Activated CD4-positive, alpha-beta T cell treated with anti-CD3 and anti-CD28 coated beads, Interleukin-2, amount 50 U/mL, for 4 hours (primary cell): ENCODE results near the gene MYO18B.

Source experiments
- DNase-seq, 2 experiments: peaks; one replicate each; pipeline ENCODE4 v3.0.0-alpha.2; 2020

The MYO18B gene

DNA sequence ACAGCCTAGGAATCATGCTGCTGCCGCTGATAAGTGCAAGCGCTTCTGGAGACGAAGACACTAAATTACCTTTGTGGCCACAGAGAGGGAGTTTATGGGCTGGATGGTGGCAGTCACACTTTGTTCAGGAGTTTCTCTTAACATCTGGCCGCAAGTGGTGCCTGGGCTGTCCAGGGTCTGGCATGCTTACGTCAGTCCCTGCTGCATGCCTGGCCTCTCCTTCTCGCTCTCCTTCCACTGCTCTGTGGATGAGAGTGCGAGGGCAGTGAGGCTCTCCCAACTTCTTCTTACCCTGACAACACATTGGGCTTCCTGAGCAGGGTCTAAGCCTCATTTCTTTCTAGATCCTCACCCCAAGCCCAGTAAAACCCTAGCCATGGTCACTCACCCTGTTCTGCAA is 266.6 kb downstream of the MYO18B start:
- no peak for DNase-seq

- no peak for DNase-seq
These were observed 274.9 kb downstream of the MYO18B start for GRCh38 chr22:26016916-26017315.

DNA sequence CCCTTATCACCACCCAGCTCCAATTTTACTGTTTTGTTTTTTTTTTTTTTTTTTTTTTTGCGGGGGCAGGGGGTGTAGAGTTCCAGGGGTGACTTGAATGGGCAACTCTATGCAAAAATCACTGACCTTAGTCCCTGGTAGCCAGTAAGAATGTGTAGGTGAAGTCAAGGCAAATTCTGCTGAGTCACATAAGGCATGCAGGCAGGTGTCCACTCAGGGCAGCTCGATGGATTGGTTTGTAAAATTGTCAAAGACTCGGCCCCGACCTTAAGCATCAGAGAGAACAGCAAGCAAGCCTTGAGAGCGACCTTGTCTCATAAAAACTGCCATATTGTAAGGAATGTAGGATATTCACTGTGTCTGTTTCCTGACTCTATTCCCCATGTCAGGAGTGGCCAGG is 275.9 kb downstream of the MYO18B start:
- DNase-seq = no peak

DNA sequence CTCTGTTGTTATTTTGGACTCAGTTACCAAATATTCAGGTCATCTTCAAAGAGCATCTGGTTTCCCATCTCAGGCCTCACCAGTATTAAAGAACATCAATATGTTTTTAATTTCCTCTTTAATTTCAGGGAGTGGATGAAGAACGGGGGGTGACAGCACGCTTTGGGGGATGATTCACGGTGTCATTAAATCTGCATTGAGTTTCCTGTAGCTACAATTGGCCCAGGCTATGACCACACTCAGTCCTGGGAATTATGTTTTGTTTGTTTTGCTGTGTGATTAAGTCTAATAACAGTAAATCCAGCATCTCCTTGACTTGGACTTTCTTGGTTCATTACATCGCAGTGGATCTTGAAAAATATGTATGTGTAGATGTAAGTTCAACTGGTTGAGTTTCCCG is 277.6 kb downstream of the MYO18B start:
- DNase-seq = no peak

GRCh38 chr22:26021516-26021915 is 279.5 kb downstream of the MYO18B start:
- DNase-seq = no peak

DNA sequence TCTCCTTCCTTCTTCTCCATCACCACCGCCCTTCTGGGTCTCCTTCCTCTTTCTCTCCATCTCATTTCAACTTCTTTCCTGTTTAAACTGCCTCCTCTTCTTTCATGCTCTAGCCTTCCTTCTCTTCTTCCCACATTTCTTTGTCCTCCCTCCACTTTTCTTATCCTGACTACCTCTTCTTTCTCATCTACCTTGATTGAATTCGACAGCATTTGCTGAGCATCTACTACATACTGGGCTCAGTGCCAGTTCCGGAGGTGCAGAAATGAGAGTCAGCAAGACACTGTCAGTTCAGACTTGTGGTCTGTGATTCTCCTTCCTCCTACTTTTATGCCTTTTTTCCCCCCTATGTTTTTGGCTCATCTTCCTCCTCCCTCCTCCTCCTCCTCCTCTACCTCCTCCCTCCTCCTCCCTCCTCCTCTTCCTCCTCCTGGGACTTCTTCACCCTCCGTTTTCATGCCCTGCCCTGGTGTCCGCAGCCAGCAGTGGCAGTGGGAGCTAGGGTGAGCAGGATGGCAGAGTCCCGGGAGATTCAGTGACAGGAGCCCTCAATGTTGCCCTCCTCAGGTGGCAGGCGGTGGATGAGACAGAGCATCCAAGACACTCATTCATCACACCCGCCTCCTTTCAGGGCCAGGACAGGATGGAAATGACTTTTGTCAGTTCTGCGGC is 281.3 kb downstream of the MYO18B start:
- no peak for DNase-seq

DNA sequence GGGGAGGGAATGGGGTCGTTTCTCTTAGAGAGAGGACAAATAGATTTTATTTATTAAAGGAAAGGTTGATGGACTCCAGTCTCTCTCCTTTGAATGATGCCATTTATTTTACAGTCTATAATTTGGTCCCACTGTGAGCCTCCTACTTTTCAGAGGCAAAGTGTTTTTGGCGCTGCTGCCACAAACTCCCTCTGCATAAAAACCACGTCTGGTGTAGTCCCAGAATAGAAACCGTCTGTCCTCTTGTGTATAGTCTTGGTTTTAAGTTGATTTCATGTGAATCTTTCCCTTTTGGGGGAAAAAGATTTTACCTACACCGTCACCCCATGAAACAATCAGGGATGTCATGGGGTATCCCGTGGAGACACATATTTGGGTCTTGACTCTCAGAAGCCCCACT is 283.6 kb downstream of the MYO18B start:
- no peak for DNase-seq

GRCh38 chr22:26027341-26027740 is 285.4 kb downstream of the MYO18B start:
- no peak for DNase-seq

DNA sequence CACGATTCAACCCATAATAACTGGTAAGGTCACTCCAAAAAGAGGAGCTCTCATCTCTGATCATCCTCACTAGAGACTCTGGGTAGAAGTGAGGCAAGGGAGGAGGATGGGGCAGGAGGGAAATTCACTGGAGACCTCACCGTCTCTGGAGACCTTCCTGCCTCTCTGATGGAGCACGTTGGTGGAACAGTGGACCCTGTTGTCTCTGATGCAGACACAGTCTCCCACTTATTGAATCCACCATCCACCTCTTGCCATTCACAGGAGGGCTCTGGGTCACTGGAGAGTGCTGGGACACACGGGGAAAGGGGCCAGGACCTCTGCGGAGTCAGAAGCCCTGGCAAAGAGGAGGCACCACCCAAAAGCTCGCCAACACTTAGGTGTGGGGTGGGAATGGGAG is 289.7 kb downstream of the MYO18B start:
- DNase-seq = no peak

DNA sequence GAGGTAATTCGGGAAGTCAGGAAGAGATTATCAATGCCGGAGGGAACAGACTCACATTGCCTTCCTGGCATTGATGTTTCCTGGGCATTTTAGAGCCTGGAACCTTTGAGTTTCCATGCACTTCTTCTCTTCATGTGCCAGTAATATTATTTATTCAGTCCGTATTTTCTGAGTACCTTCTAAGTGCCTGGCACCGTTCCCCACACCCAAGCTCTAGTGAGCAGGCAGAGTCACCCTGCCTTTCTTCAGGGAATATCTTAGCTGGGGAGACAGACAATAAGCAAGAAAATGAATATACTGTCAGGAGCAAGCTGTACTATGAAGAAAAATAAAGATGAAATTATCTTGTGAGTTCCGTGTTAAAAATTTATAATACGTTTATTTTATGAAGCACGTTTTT is 291.1 kb downstream of the MYO18B start:
- no peak for DNase-seq

DNA sequence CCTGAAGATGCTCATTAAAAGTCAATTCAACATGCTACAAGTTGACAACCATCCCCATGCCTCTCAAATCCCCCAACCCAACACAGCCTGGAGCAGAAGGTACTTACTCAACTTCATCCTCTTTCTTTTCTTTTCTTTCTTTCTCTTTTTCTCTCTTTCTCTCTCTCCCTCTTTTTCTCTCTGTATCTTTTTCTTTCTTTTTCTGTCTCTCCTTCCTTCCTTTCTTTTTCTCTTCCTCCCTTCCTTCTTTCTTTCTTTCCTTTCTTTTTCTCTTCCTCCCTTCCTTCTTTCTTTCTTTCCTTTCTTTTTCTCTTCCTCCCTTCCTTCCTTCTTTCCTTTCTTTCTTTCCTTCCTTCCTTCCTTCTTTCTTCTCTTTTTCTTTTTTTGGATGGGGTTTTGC is 291.6 kb downstream of the MYO18B start:
- DNase-seq = no peak

GRCh38 chr22:26035523-26035922 is 293.5 kb downstream of the MYO18B start:
- no peak for DNase-seq

- DNase-seq = no peak
These were observed 296.4 kb downstream of the MYO18B start for GRCh38 chr22:26038365-26038764.

GRCh38 chr22:26041931-26042330 is 299.9 kb downstream of the MYO18B start:
- DNase-seq = no peak

GRCh38 chr22:26043031-26043430 is 301.0 kb downstream of the MYO18B start:
- no peak for DNase-seq

DNA sequence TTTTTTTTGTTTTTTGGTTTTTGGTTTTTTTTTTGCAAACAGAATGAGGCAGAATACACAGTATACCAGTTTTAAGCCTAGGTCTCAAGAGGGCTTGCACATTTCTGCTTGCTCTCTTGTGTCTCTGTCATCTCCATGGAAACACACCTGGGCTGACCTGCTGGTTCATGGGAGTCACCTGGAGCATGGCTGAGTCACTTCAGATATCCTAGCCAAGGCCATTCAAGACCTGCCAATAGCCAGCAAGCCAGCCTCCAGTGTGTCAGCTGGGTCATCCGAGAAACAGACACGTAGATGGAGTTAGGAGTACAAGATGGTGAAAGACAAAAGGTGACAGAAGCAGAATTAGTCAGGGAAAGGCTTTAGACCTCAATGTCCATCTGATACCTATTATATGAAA is 303.1 kb downstream of the MYO18B start:
- no peak for DNase-seq

DNA sequence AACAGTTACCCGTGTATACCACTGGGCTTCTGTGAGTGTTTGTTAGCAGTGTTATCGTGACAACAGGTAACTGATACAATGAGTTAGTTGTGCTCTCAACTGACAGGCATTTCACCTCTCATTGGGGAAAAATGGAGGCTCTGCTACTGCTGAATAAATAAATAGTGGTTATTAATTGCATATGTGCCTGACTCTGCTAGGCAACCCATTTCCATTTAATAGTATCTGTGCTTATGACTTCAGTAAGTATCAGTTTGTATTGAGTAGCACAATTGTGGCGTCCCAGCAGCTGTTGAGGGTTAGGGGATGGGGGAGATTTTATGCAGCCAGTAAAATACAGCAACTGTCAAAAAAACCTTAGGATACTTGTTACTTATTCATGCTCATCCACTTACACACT is 303.9 kb downstream of the MYO18B start:
- DNase-seq = no peak

DNA sequence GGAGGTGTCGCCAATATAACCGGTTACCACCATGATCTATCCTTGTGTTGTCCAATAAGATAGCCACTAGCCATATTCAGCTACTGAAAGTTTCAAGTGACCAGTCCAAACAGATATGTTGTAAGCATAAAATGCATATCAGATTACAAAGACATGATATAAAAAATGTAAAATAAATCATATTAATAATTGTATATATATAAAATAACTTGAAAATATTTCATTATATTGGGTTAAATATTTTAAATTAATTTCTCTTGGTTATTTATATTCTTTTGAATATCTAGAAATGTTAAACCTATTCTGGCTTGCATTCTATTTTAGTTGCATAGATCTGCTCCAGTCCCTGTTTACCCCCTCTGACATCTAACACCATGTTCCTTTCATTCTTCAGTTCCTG is 305.5 kb downstream of the MYO18B start:
- DNase-seq = no peak

GRCh38 chr22:26047920-26048319 is 305.9 kb downstream of the MYO18B start:
- DNase-seq = no peak

DNA sequence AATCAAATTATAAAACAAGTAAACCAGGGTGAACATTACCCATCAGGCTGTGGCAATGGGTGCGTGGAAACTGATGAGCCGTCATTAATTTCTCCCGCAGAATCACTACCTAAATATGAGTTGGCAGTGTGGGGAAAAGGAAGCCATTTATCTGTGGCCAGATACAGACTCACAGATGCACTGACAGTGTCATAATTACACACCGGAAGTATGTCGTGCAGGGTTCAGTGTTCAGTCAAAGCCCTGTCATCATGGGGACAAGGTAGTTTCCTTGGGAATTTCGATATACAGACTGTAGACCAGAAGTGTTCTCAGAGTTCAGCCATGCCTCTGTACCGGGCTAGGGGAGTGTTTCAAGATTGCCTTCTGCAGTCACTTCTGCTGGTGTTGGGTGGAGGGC is 308.1 kb downstream of the MYO18B start:
- DNase-seq = no peak

- DNase-seq = no peak
These were observed 311.8 kb downstream of the MYO18B start for GRCh38 chr22:26053737-26054316.

GRCh38 chr22:26054841-26055605 is 313.0 kb downstream of the MYO18B start:
- DNase-seq = no peak

- no peak for DNase-seq
These were observed 313.7 kb downstream of the MYO18B start for GRCh38 chr22:26055693-26056092.

DNA sequence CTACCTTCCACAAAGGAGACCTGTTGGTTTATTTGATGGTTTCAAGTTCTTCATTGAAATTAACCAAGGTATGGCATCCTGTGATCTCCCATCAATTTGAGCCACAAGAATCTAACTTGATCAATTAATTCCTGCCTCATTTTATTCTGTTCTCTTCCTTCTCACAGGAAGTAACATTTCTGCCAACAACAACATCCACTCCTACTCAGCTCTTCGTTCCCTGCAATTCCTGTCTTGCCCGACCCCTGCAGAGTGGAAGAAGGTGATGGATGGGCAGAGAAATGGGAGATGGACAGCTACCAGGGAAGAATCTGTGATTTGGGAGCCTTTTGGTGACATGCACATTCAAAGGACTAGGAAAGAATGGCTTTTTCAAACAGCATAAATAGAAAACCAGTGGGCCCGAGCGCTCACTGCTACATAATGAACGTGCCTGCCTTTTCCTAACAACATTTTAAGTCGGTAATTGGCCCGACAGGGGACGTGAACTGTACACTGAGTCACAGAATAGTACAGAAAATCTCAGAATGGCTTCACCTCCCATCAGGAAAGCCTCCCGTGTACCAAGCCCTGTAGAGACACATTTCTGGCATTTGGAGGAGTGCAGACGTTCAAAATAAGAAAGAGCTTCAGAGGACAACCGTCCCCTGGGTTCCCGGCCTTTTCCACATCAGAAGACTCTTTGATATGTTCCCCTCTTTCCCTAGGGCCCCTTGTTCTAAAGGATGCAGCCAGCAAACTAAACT is 314.6 kb downstream of the MYO18B start:
- DNase-seq = no peak
